Keratinocyte (primary cell): ENCODE data around the gene EPHB1.

Experiments used
- CTCF ChIP-seq, 3 experiments: IDR thresholded peaks in 1 of 3; conservative IDR thresholded peaks in 1 of 3; optimal IDR thresholded peaks in 1 of 3; 2 replicates in 2 of 3; 3 replicates in 1 of 3; pipeline versions ENCODE3 to v1.5.1; 2011; ENCODE audit warnings: low read length in 3 of 3, mild to moderate bottlenecking in 3 of 3, moderate library complexity in 2 of 3, control low read depth in 1 of 3, inconsistent platforms in 1 of 3; ENCODE audit not compliant: insufficient read depth in 2 of 3; ENCODE audit errors: extremely low read depth in 1 of 3
- EZH2 ChIP-seq: IDR thresholded peaks from one replicate; pipeline ENCODE4 v1.6.1; 2012; ENCODE audit warnings: inconsistent platforms, mild to moderate bottlenecking, low read length, moderate library complexity

- TF ChIP-seq CTCF (optimal IDR thresholded peaks at IDR 0.05 in 1 of 3, IDR thresholded peaks at IDR 0.05 in 1 of 3, conservative IDR thresholded peaks at IDR 0.05 in 1 of 3; ENCODE audit: extremely low read depth in 1 of 3, insufficient read depth in 2 of 3, low read length in 3 of 3) (no peak), EZH2 (no peak)
These were observed 217.0 kb downstream of the EPHB1 start for GRCh38 chr3:135012101-135012500.
